T-cell (primary cell): Measurements from ENCODE around the gene NMRK2. TPM values are rescaled to one million over a fixed set of nuclear protein-coding genes. Genes with fewer than 3 reads are reported as not detected.
"Not testable (repeated sequence)": the region's sequence is repeated elsewhere in the genome, so short reads cannot be mapped to it uniquely, and the experiment has no call there.

Source experiments
- ATAC-seq, 4 experiments: fragments of 200-7000 bp in 3 of 4; fragments of 150-1000 bp in 1 of 4; cut with Tn5 transposase; replicated peaks in 1 of 4; 1 replicate in 3 of 4; 2 replicates in 1 of 4; pipeline ENCODE4 v1.10.0; 2021; ENCODE audit warnings: moderate library complexity in 3 of 4, mild to moderate bottlenecking in 2 of 4, moderate number of reproducible peaks in 1 of 4
- CTCF ChIA-PET, 2 donors: fragments of 300-600 bp; sonication (Branson Sonifier 250); formaldehyde crosslinking; loops; one replicate each; lab custom pipeline; 2022; ENCODE audit warnings: antibody characterized with exemption in 2 of 2; lab: Charles Lee
- POLR2A ChIA-PET, 2 donors: fragments of 300-600 bp; sonication (Branson Sonifier 250); formaldehyde crosslinking; loops; one replicate each; lab custom pipeline; 2022; ENCODE audit warnings: antibody characterized with exemption in 2 of 2; lab: Charles Lee
- DNase-seq, 35 experiments: peaks; one replicate each; pipeline versions ENCODE4 v3.0.0 to v3.0.0-alpha.2; 2013 to 2023
- H3K27ac ChIP-seq: one replicate; pipeline ENCODE4 v1.5.1; 2013; ENCODE audit warnings: low read length
- H3K27me3 ChIP-seq, 2 experiments: replicated peaks in 1 of 2; 1 replicate in 1 of 2; 2 replicates in 1 of 2; pipeline versions ENCODE4 v1.6.1 to v1.7.0; 2013; ENCODE audit warnings: low read length in 1 of 2, mixed read lengths in 1 of 2; ENCODE audit not compliant: control insufficient read depth in 2 of 2, insufficient read depth in 2 of 2; ENCODE audit errors: extremely low read depth in 1 of 2
- H3K36me3 ChIP-seq, 2 donors: 1 replicate in 1 of 2; 2 replicates in 1 of 2; pipeline versions ENCODE4 v1.6.1 to v1.7.0; 2013; ENCODE audit warnings: low read length in 1 of 2; ENCODE audit not compliant: control insufficient read depth in 2 of 2, insufficient read depth in 1 of 2; ENCODE audit errors: extremely low read depth in 1 of 2
- H3K4me1 ChIP-seq, 2 experiments: 1 replicate in 1 of 2; 2 replicates in 1 of 2; pipeline versions ENCODE4 v1.6.1 to v1.7.0; 2013; ENCODE audit warnings: low read length in 2 of 2, mixed read lengths in 1 of 2; ENCODE audit not compliant: insufficient read depth in 2 of 2, control insufficient read depth in 1 of 2; ENCODE audit errors: extremely low read depth in 1 of 2
- H3K4me3 ChIP-seq, 2 donors: 1 replicate in 1 of 2; 2 replicates in 1 of 2; pipeline versions ENCODE4 v1.5.1 to v1.7.0; 2013; ENCODE audit warnings: mild to moderate bottlenecking in 2 of 2, low read length in 1 of 2, moderate library complexity in 1 of 2; ENCODE audit not compliant: control insufficient read depth in 1 of 2; ENCODE audit errors: extremely low read depth in 1 of 2
- H3K9me3 ChIP-seq: 2 replicates; pipeline ENCODE4 v1.7.0; 2013
- H3K27ac Mint-ChIP-seq, 2 donors: one replicate each; pipeline ENCODE4 v1.8.0; 2020 to 2021; ENCODE audit warnings: mild to moderate bottlenecking in 2 of 2, mixed read lengths in 2 of 2
- H3K27me3 Mint-ChIP-seq, 2 donors: one replicate each; pipeline ENCODE4 v1.8.0; 2021 to 2022; ENCODE audit warnings: mixed read lengths in 2 of 2
- H3K36me3 Mint-ChIP-seq: one replicate; pipeline ENCODE4 v1.8.0; 2021; ENCODE audit warnings: mixed read lengths
- H3K4me1 Mint-ChIP-seq, 3 donors: one replicate each; pipeline ENCODE4 v1.8.0; 2020 to 2022; ENCODE audit warnings: mixed read lengths in 3 of 3, mild to moderate bottlenecking in 1 of 3
- H3K4me3 Mint-ChIP-seq, 3 donors: one replicate each; pipeline ENCODE4 v1.8.0; 2020 to 2022; ENCODE audit warnings: mild to moderate bottlenecking in 3 of 3, mixed read lengths in 3 of 3, moderate library complexity in 3 of 3
- H3K9me3 Mint-ChIP-seq, 3 donors: one replicate each; pipeline ENCODE4 v1.8.0; 2020 to 2022; ENCODE audit warnings: mixed read lengths in 3 of 3
- WGBS: methylation state at CpG from one replicate; pipeline ENCODE4 v1.1.5; 2013; ENCODE audit warnings: missing lambda C conversion rate; ENCODE audit not compliant: insufficient coverage; 5-methylcytosine and 5-hydroxymethylcytosine counted together
- total RNA-seq, 35 experiments: library from RNA in 6 of 35; stranded (reverse) in 6 of 35; fragments of 120-200 nt in 1 of 35; gene quantifications; one replicate each; pipeline versions ENCODE4 v1.2.1 to v1.2.4 and lab custom pipeline; 2013 to 2026

NMRK2 gene, protein sequence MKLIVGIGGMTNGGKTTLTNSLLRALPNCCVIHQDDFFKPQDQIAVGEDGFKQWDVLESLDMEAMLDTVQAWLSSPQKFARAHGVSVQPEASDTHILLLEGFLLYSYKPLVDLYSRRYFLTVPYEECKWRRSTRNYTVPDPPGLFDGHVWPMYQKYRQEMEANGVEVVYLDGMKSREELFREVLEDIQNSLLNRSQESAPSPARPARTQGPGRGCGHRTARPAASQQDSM
- total RNA-seq (not detected), total RNA-seq (lab: John Stamatoyannopoulos, UW) (0 to 0.10 (median 0) reads per million in 29 experiments)
- 0.13 TPM for total RNA-seq (2013)

DNA sequence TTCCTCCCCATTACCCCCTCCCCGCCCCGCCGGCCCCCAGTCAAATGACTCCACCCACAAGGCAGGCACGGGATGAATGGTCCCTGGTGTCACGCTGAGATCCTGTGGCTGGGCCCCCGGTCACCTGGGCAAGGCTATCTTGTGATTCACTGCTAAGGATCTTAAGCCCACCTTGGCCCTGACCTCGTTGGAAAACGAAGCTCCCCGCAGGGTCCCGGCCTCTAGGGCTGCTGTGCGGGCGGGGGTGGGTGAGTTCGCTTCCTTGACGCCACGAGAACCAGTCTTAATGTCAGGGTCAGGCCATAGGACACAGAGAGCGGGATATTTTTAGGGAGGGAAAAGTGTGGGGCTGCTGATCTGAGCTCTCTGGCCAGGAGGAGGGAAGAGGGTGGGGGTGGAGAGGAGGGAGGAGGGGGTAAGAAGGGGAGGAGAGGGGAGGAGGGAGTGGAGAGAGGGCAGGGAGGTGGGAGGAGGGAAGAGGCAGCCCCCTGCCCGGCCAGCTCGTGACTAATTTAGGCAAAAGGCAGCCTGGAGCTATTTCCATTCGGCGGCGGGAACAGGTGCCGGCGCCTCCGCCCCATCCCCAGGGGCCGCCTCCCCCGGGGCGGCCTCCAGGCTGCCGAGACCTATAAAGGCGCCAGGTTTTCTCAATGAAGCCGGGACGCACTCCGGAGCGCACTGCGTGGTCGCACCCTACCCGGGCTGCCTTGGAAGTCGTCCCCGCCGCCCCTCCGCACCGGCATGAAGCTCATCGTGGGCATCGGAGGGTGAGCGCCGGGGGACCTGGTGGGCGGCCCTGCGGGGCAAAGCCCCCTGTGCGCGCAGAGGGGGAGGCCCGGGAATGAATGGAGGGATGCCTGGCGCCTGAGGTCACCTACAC is at the start of gene NMRK2:
TSS of gene NMRK2 (plus strand) at position 139 of the 880 bp plus-strand sequence. CDS start at position 742, 603 bp downstream.
- ChIA-PET POLR2A (interaction anchor here in 1 of 2 donors (0.6 kb wide), 1 partner anchor 134 kb away, joined by 7 read pairs; the partner anchor contains the start of gene ZBTB7A), CTCF (no interaction called here)
- Histone ChIP-seq H3K4me3 (no peak within 1 kb of the TSS), H3K27ac (no peak within 1 kb of the TSS), H3K36me3 (no peaks in the 10 kb centered on the region), H3K4me1 (peaks cover 0 to 6% of the 10 kb centered on the region in 2 experiments), H3K27me3 (peaks cover 4 to 58% of the 10 kb centered on the region in 2 experiments), H3K9me3 (no peaks in the 10 kb centered on the region)
- Mint-ChIP-seq H3K4me1 (no peaks in the 10 kb centered on the region), H3K9me3 (no peaks in the 10 kb centered on the region), H3K36me3 (no peaks in the 10 kb centered on the region), H3K27ac (no peak within 1 kb of the TSS), H3K27me3 (peaks cover 6 to 21% of the 10 kb centered on the region in 2 donors), H3K4me3 (no peak within 1 kb of the TSS)
- no peak for ATAC-seq
- WGBS = 8% methylated on average over 41 of the region's 51 CpGs
- no peak for DNase-seq

DNA sequence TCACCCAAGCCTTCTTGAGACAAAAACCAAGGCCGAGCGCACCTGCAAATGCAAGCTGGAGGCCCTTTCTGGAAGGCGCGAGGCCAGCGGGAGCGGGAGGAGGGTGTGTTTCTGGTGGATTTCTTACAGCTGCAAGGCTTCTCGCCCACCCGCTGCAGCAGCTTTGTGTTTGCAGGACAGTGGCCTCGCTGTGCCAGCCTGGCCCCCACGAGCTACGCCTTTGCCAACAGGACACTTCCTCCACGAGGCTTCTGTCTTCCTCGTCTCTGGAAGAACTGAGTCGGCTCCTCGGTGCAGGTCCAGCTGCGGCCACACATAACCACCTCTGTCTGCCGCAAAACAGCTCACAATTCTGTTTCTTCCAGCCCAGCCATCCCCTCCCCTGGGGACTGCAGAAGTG is 42.3 kb upstream of the NMRK2 start:
- H3K27me3 ChIP-seq = peaks cover 0 to 11% of the 10 kb centered on the region in 2 experiments
- Mint-ChIP-seq H3K27ac (no peak overlapping the region), H3K4me3 (no peak overlapping the region), H3K27me3 (peaks cover 2 to 3% of the 10 kb centered on the region in 2 donors), H3K4me1 (no peaks in the 10 kb centered on the region), H3K36me3 (no peaks in the 10 kb centered on the region), H3K9me3 (no peaks in the 10 kb centered on the region)
- POLR2A ChIA-PET = interaction anchor here in 1 of 2 donors (0.6 kb wide), 1 partner anchor 101 kb away, joined by 3 read pairs; no protein-coding TSS in a partner anchor
- CTCF ChIA-PET = interaction anchor here in 1 of 2 donors (0.6 kb wide), 1 partner anchor 10 kb away, joined by 3 read pairs; no protein-coding TSS in a partner anchor
- ATAC-seq = no peak
- H3K36me3 ChIP-seq = no peaks in the 10 kb centered on the region
- 82% methylated on average over 14 of the region's 17 CpGs for WGBS
- no peaks in the 10 kb centered on the region for H3K4me1 ChIP-seq
- H3K27ac ChIP-seq = no peak overlapping the region
- H3K4me3 ChIP-seq = no peak overlapping the region
- no peaks in the 10 kb centered on the region for H3K9me3 ChIP-seq
- DNase-seq = no peak

DNA sequence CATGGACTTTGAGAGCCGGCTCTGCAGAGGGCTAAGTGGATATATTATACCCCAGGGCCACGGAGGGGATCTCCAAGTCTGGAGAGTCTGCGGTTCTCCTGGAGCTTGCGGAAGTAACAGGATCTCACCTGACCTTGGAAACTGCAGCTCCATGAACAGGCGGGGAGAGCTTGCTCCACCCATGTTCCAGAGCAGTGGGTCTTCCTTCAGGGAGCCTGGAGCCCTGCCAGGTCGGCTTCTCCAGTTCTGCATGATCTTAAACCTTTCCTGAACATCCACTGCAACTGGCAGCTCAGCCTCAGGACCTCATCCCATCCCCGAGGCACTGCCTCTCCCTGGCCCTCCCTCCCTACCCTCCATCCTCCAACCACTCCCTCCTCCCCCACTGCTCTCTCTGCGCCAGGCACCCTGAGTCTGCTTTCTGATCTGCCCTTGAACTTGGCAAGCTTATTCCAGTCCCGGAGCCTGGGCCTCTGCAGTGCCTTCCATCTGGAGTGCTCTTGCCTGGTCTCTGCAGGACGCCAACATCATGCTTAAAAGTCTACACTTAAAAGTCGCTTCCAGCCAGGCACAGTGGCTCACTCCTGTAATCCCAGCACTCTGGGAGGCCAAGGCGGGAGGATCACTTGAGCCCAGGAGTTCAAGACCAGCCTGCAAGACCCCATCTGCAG is 39.2 kb upstream of the NMRK2 start:
- Mint-ChIP-seq H3K27me3 (peaks cover 2 to 3% of the 10 kb centered on the region in 2 donors), H3K9me3 (no peaks in the 10 kb centered on the region), H3K4me3 (no peak overlapping the region), H3K36me3 (no peaks in the 10 kb centered on the region), H3K27ac (no peak overlapping the region), H3K4me1 (peaks cover 4% of the 10 kb centered on the region in 3 donors)
- no peak for ATAC-seq
- Histone ChIP-seq H3K4me1 (peaks cover 0 to 13% of the 10 kb centered on the region in 2 experiments), H3K4me3 (no peak overlapping the region), H3K36me3 (no peaks in the 10 kb centered on the region), H3K27ac (no peak overlapping the region), H3K9me3 (peaks cover 2% of the 10 kb centered on the region), H3K27me3 (peaks cover 0 to 7% of the 10 kb centered on the region in 2 experiments)
- ChIA-PET CTCF (no interaction called here), POLR2A (no interaction called here)
- no peak for DNase-seq
- WGBS = 78% methylated on average over 11 of the region's 12 CpGs

DNA sequence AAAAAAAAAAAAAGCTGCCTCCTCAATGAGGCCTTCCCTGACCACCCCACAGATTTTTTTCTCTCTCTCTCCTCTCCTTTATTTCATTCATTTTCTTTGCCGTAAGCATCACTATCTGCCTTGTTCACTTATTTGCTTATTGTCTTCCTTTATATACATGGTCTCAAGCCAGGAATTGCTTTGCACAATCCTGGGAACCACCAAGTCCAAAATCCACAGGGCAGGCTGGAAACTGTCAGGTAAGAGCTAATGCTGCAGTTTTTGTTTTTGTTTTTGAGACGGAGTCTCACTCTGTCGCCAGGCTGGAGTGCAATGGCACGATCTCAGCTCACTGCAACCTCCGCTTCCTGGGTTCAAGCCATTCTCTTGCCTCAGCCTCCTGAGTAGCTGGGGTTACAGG is 37.9 kb upstream of the NMRK2 start:
- 80% methylated on average over 1 of the region's 5 CpGs for WGBS
- H3K4me1 ChIP-seq = peaks cover 0 to 13% of the 10 kb centered on the region in 2 experiments
- H3K4me3 ChIP-seq, H3K9me3 Mint-ChIP-seq, H3K27me3 ChIP-seq, H3K27me3 Mint-ChIP-seq, H3K4me1 Mint-ChIP-seq, H3K4me3 Mint-ChIP-seq, CTCF ChIA-PET, H3K27ac ChIP-seq, H3K9me3 ChIP-seq, DNase-seq, H3K36me3 Mint-ChIP-seq, H3K36me3 ChIP-seq, H3K27ac Mint-ChIP-seq, ATAC-seq: not testable (repeated sequence)
- POLR2A ChIA-PET = interaction anchor here in 1 of 2 donors (0.6 kb wide), 1 partner anchor 13 kb away, joined by 6 read pairs; no protein-coding TSS in a partner anchor

DNA sequence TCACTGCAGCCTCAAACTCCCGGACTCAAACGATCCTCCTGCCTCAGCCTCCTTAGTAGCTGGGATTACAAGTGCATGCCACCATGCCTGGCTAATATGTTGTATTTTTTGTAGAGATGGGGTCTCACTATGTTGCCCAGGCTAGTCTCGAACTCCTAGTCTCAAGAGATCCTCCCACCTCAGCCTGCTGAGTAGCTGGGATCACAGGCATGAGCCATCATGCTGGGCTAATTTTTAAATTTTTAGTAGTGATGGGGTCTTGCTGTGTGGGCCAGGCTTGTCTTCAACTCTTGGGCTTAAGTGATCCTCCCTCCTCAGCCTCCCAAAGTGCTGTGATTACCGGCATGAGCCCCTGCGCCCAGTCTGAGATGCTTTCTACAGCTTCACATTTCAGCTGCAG is 37.1 kb upstream of the NMRK2 start:
- Mint-ChIP-seq H3K9me3 (no peaks in the 10 kb centered on the region), H3K4me3 (no peak overlapping the region), H3K36me3 (no peaks in the 10 kb centered on the region), H3K27ac (no peak overlapping the region), H3K4me1 (peaks cover 4% of the 10 kb centered on the region in 3 donors), H3K27me3 (peaks cover 5 to 8% of the 10 kb centered on the region in 2 donors)
- peaks cover 0 to 15% of the 10 kb centered on the region in 2 experiments for H3K27me3 ChIP-seq
- POLR2A ChIA-PET = no interaction called here
- no peak overlapping the region for H3K4me3 ChIP-seq
- CTCF ChIA-PET = no interaction called here
- peaks cover 0 to 13% of the 10 kb centered on the region in 2 experiments for H3K4me1 ChIP-seq
- ATAC-seq = no peak
- H3K9me3 ChIP-seq = peaks cover 2% of the 10 kb centered on the region
- 90% methylated on average over 2 of the region's 5 CpGs for WGBS
- H3K27ac ChIP-seq = no peak overlapping the region
- no peaks in the 10 kb centered on the region for H3K36me3 ChIP-seq
- no peak for DNase-seq

DNA sequence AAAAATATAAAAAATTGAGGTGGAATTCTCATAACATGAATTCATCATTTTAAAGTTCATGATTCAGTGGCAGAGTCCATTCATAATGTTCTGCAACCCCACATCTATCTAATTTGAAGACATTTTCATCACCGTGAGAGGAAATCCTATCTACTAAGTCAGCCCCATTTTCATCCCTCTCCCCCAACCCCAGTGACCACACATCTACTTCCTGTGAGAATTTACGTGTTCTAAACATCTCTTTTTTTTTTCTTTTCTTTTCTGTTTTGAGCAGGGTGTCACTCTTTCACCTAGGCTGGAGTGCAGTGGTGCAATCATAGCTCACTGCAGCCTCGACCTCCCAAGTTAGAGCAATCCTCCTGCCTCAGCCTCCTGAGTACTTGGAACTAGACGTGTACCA is 34.9 kb upstream of the NMRK2 start:
- peaks cover 8 to 13% of the 10 kb centered on the region in 2 donors for H3K27me3 Mint-ChIP-seq
- no peaks in the 10 kb centered on the region for H3K36me3 ChIP-seq
- peaks cover 4% of the 10 kb centered on the region in 3 donors for H3K4me1 Mint-ChIP-seq
- CTCF ChIA-PET = no interaction called here
- 0% methylated on average over 1 of the region's 4 CpGs for WGBS
- no peak overlapping the region for H3K27ac ChIP-seq
- DNase-seq (peak in 7 of 35 experiments; percentile 4 to 29 (median 8)), ATAC-seq (peak in 2 of 4 experiments; percentile 43 to 56)
- no peak overlapping the region for H3K4me3 Mint-ChIP-seq
- POLR2A ChIA-PET = no interaction called here
- peaks cover 0 to 13% of the 10 kb centered on the region in 2 experiments for H3K4me1 ChIP-seq
- H3K9me3 ChIP-seq = peaks cover 2% of the 10 kb centered on the region
- no peaks in the 10 kb centered on the region for H3K9me3 Mint-ChIP-seq
- no peak overlapping the region for H3K4me3 ChIP-seq
- no peaks in the 10 kb centered on the region for H3K36me3 Mint-ChIP-seq
- H3K27ac Mint-ChIP-seq = peak overlapping the region in 1 of 2 donors; percentile 48
- H3K27me3 ChIP-seq = peaks cover 0 to 23% of the 10 kb centered on the region in 2 experiments
